HUES64 (cell line): ENCODE data around the gene ZCCHC24.
"Not testable (repeated sequence)": the region's sequence is repeated elsewhere in the genome, so short reads cannot be mapped to it uniquely, and the experiment has no call there.

Experiments used
- H3K27ac ChIP-seq: 2 replicates; pipeline ENCODE4 v1.7.0; 2013; ENCODE audit warnings: low read depth, low read length, inconsistent platforms
- H3K27me3 ChIP-seq: 2 replicates; pipeline ENCODE4 v1.6.1; 2013; ENCODE audit warnings: mild to moderate bottlenecking, low read length; ENCODE audit not compliant: insufficient read depth
- H3K36me3 ChIP-seq: 2 replicates; pipeline ENCODE4 v1.6.1; 2013; ENCODE audit warnings: mild to moderate bottlenecking, low read length; ENCODE audit not compliant: insufficient read depth
- H3K4me1 ChIP-seq: 2 replicates; pipeline ENCODE4 v1.6.1; 2013; ENCODE audit warnings: mild to moderate bottlenecking, low read length, moderate library complexity; ENCODE audit not compliant: insufficient read depth
- H3K4me3 ChIP-seq: 2 replicates; pipeline ENCODE4 v1.5.1; 2013; ENCODE audit warnings: mild to moderate bottlenecking, low read length, moderate library complexity
- H3K9ac ChIP-seq: 2 replicates; pipeline ENCODE4 v1.6.1; 2013; ENCODE audit warnings: mild to moderate bottlenecking, low read depth, low read length
- H3K9me3 ChIP-seq: 2 replicates; pipeline ENCODE4 v1.6.1; 2013; ENCODE audit warnings: low read depth, low read length; ENCODE audit not compliant: insufficient read depth
- WGBS: fragments of 150-250, 120-280 bp; methylation state at CpG from one replicate; pipeline ENCODE4 v1.1.7; 2013; ENCODE audit warnings: missing lambda C conversion rate; 5-methylcytosine and 5-hydroxymethylcytosine counted together

Gene ZCCHC24

GRCh38 chr10:79333513-79333912 lies 111.9 kb downstream of the ZCCHC24 start:
- H3K9me3 ChIP-seq, result peaks cover 3% of the 10 kb centered on the region; the same call in 1 of the 2 replicates
- 0 out of 2 replicates have a peak, but pooled peaks cover 4% of the 10 kb centered on the region for H3K4me1 ChIP-seq
- no peak overlapping the region for H3K9ac ChIP-seq
- no peaks in the 10 kb centered on the region for H3K36me3 ChIP-seq
- no peak overlapping the region for H3K27ac ChIP-seq
- H3K4me3 ChIP-seq, result no peak overlapping the region
- no peaks in the 10 kb centered on the region for H3K27me3 ChIP-seq
- WGBS, result 86% methylated on average over 2 of the region's 2 CpGs

- H3K9ac ChIP-seq, H3K27ac ChIP-seq, H3K9me3 ChIP-seq, H3K4me1 ChIP-seq, H3K27me3 ChIP-seq, H3K4me3 ChIP-seq, H3K36me3 ChIP-seq: not testable (repeated sequence)
- WGBS, result 100% methylated on average over 1 of the region's 10 CpGs
Observed at GRCh38 chr10:79332610-79333315, 112.7 kb downstream of the ZCCHC24 start.
